GM12878 (cell line): ENCODE results near the gene PPP1R2. TPM values are rescaled to one million over a fixed set of nuclear protein-coding genes. Genes with fewer than 3 reads are reported as not detected.

ENCODE experiments used
- ATAC-seq: fragments of 200-7000 bp; cut with Tn5 transposase; 3 replicates; pipeline ENCODE4 v1.9.1; 2020; ENCODE audit warnings: mild to moderate bottlenecking, moderate library complexity
- BruUV-seq: library from RNA; stranded (reverse); fragments of 400-500 nt; replicated peaks from 2 replicates; lab custom pipeline; 2021; lab: Mats Ljungman, UMichigan
- CTCF ChIA-PET: fragments of 300-600 bp; sonication (Branson Sonifier 250); formaldehyde crosslinking; extraction: SDS; loops from one replicate; lab custom pipeline; 2021; ENCODE audit warnings: inconsistent platforms; lab: Yijun Ruan, JAX
- POLR2A ChIA-PET: fragments of 350-600 bp; formaldehyde crosslinking; extraction: SDS; loops from one replicate; lab custom pipeline; 2021; ENCODE audit warnings: inconsistent platforms; lab: Charles Lee
- RAD21 ChIA-PET: fragments of 300-600 bp; sonication (Branson Sonifier 250); formaldehyde crosslinking; loops from one replicate; lab custom pipeline; 2023; ENCODE audit warnings: antibody characterized with exemption; ENCODE audit not compliant: unreplicated experiment; lab: Charles Lee
- SMC1A ChIA-PET: fragments of 300-600 bp; sonication (Branson Sonifier 250); formaldehyde crosslinking; loops from one replicate; lab custom pipeline; 2023; ENCODE audit not compliant: unreplicated experiment, uncharacterized antibody; lab: Charles Lee
- DNase-seq: peaks from one replicate; pipeline ENCODE4 v3.0.0-alpha.2; 2011; ENCODE audit warnings: low read depth, low spot score
- FAIRE-seq: peaks from 3 replicates; lab custom pipeline; 2011; peaks lifted over from hg19 to GRCh38; lab: Jason Lieb, UNC
- H2AFZ ChIP-seq: 2 replicates; pipeline ENCODE4 v1.6.0; 2011; ENCODE audit warnings: low read depth, low read length, control low read depth; ENCODE audit not compliant: control insufficient read depth
- H3K27ac ChIP-seq: 2 replicates; pipeline ENCODE4 v1.5.1; 2011; ENCODE audit warnings: control low read depth; ENCODE audit not compliant: control insufficient read depth, insufficient read depth
- H3K27me3 ChIP-seq, 2 experiments: replicated peaks in 1 of 2; 2 replicates each; pipeline versions ENCODE4 v1.6.0 to v1.6.1; 2011; ENCODE audit warnings: low read length in 1 of 2; ENCODE audit not compliant: control insufficient read depth in 2 of 2, insufficient read depth in 2 of 2
- H3K36me3 ChIP-seq, 2 experiments: 2 replicates each; pipeline ENCODE4 v1.5.1; 2011; ENCODE audit warnings: low read length in 1 of 2; ENCODE audit not compliant: control insufficient read depth in 2 of 2, insufficient read depth in 2 of 2
- H3K4me1 ChIP-seq: 2 replicates; pipeline ENCODE4 v1.6.1; 2011; ENCODE audit warnings: mild to moderate bottlenecking, low read length, moderate library complexity, mixed read lengths; ENCODE audit not compliant: control insufficient read depth, insufficient read depth
- H3K4me2 ChIP-seq: 2 replicates; pipeline ENCODE4 v1.6.0; 2011; ENCODE audit warnings: control low read depth; ENCODE audit not compliant: control insufficient read depth, insufficient read depth
- H3K4me3 ChIP-seq: fragments of 200-600 bp; sonication (generic); 2 replicates; pipeline ENCODE4 v1.5.1; 2016
- H3K79me2 ChIP-seq: 2 replicates; pipeline ENCODE4 v1.6.0; 2011; ENCODE audit warnings: low read length; ENCODE audit not compliant: control insufficient read depth, insufficient read depth
- H3K9ac ChIP-seq: 2 replicates; pipeline ENCODE4 v1.8.0; 2011; ENCODE audit warnings: low read length, control low read depth, mixed read lengths; ENCODE audit not compliant: control insufficient read depth, insufficient read depth
- H3K9me3 ChIP-seq: replicated peaks from 3 replicates; pipeline ENCODE4 v1.5.1; 2011; ENCODE audit warnings: mild to moderate bottlenecking, low read length; ENCODE audit not compliant: control insufficient read depth, insufficient read depth
- H4K20me1 ChIP-seq: 2 replicates; pipeline ENCODE4 v1.6.0; 2011; ENCODE audit not compliant: control insufficient read depth, insufficient read depth
- EGR1 ChIP-seq, 2 experiments: IDR thresholded peaks; 1 replicate in 1 of 2; 2 replicates in 1 of 2; pipeline ENCODE4 v1.6.1; 2011 to 2012; ENCODE audit warnings: low read depth in 2 of 2, low read length in 2 of 2, borderline replicate concordance in 1 of 2, mild to moderate bottlenecking in 1 of 2, moderate library complexity in 1 of 2
- FOS ChIP-seq: IDR thresholded peaks from 3 replicates; pipeline ENCODE4 v1.6.1; 2011; ENCODE audit warnings: borderline replicate concordance; ENCODE audit not compliant: insufficient read length; ENCODE audit errors: extremely low read depth
- HDAC2 ChIP-seq: fragments of 200-600 bp; sonication (generic); IDR thresholded peaks from 2 replicates; pipeline ENCODE4 v1.6.1; 2017
- HDGF ChIP-seq: fragments of 450-650 bp; IDR thresholded peaks from 2 replicates; pipeline ENCODE4 v1.6.1; 2016; ENCODE audit warnings: antibody characterized with exemption
- PAX5 ChIP-seq: IDR thresholded peaks from 2 replicates; pipeline ENCODE4 v1.6.1; 2011; ENCODE audit warnings: low read depth, low read length, borderline replicate concordance
- PAX8 ChIP-seq: fragments of 450-650 bp; IDR thresholded peaks from 2 replicates; pipeline ENCODE4 v1.6.1; 2017; ENCODE audit warnings: mild to moderate bottlenecking, moderate library complexity
- RB1 ChIP-seq: fragments of 450-650 bp; formaldehyde crosslinking; IDR thresholded peaks from 2 replicates; pipeline ENCODE4 v1.6.1; 2017; ENCODE audit warnings: mild to moderate bottlenecking, borderline replicate concordance
- RCOR1 ChIP-seq: conservative IDR thresholded peaks from 2 replicates; pipeline ENCODE4 v1.6.1; 2012; ENCODE audit warnings: low read depth, low read length, improper control_type of control experiment
- SMC3 ChIP-seq: IDR thresholded peaks from 2 replicates; pipeline ENCODE4 v1.6.1; 2011; ENCODE audit warnings: low read length, improper control_type of control experiment, borderline replicate concordance
- SRF ChIP-seq, 2 experiments: IDR thresholded peaks; 2 replicates each; pipeline ENCODE4 v1.6.1; 2011; ENCODE audit warnings: low read depth in 2 of 2, low read length in 2 of 2, mild to moderate bottlenecking in 1 of 2, moderate library complexity in 1 of 2
- TAF1 ChIP-seq: IDR thresholded peaks from 2 replicates; pipeline ENCODE4 v1.6.1; 2011; ENCODE audit warnings: mild to moderate bottlenecking, low read depth, low read length, borderline replicate concordance
- TBL1XR1 ChIP-seq: IDR thresholded peaks from 2 replicates; pipeline ENCODE4 v1.6.1; 2012; ENCODE audit warnings: low read depth, low read length, improper control_type of control experiment
- ZNF207 ChIP-seq: fragments of 450-650 bp; IDR thresholded peaks from 2 replicates; pipeline ENCODE4 v1.6.1; 2014; ENCODE audit warnings: antibody characterized with exemption, mild to moderate bottlenecking, borderline replicate concordance
- WGBS: methylation state at CpG from one replicate; pipeline ENCODE4 v1.1.6; 2016; ENCODE audit warnings: low lambda C conversion rate; ENCODE audit not compliant: insufficient replicate concordance, insufficient coverage; ENCODE audit errors: missing lambda C conversion rate; 5-methylcytosine and 5-hydroxymethylcytosine counted together
- in situ Hi-C: fragments of 300-500 bp; cut with MboI; formaldehyde crosslinking; loops from 9 replicates; pipeline ENCODE4 v1.14.3; 2018; ENCODE audit warnings: mixed read lengths
- intact Hi-C: fragments of 100-400 bp; cut with micrococcal nuclease; formaldehyde crosslinking; loops from one replicate; pipeline ENCODE4 v1.14.2; 2022; ENCODE audit not compliant: unreplicated experiment
- polyA plus RNA-seq, 11 experiments: library from polyadenylated mRNA; depleted of rRNA in 4 of 11; unstranded in 6 of 11; stranded (reverse) in 5 of 11; fragments of >200 nt; fragmentation: Nextera tagmentation in 4 of 11; fragmentation: Illumina TruSeq in 1 of 11; extraction: Ambion mirVana in 4 of 11; extraction: Trizol in 1 of 11; gene quantifications; 1 replicate in 1 of 11; 2 replicates in 10 of 11; pipeline versions ENCODE4 v1.2.1 to v1.2.3, GENCODE V29; 2011 to 2016; ENCODE audit warnings: inconsistent platforms in 2 of 11, missing spikeins in 2 of 11, low read depth in 1 of 11
- total RNA-seq, 4 experiments: library from RNA; depleted of rRNA in 3 of 4; stranded (reverse); fragments of >200 nt in 3 of 4; fragmentation: Illumina TruSeq in 1 of 4; extraction: Trizol in 1 of 4; gene quantifications; 2 replicates each; pipeline versions ENCODE4 v1.2.1 to v1.2.3, GENCODE V29; 2013 to 2021
- TF ChIP-seq, protein P1 (sequence below): IDR thresholded peaks from 2 replicates; pipeline ENCODE4 v1.6.1; 2011; ENCODE audit warnings: borderline replicate concordance, low read depth, mild to moderate bottlenecking, moderate library complexity, low read length; ENCODE audit not compliant: insufficient read depth, poor library complexity, severe bottlenecking
- TF ChIP-seq, protein P2 (sequence below): fragments of 450-650 bp; formaldehyde crosslinking; IDR thresholded peaks from 2 replicates; pipeline ENCODE4 v1.5.0; 2022; ENCODE audit warnings: mild to moderate bottlenecking, missing genetic modification characterization
- TF ChIP-seq, protein P3 (sequence below): fragments of 450-650 bp; formaldehyde crosslinking; IDR thresholded peaks from 2 replicates; pipeline ENCODE4 v1.4.0; 2020; ENCODE audit warnings: mild to moderate bottlenecking, moderate library complexity

The PPP1R2 gene
- total and polyA plus RNA-seq, 10 of the 15 experiments (the other 5 are each of a cell fraction or from before 2014, with no cell fraction given) = 10.5 to 116 (median 46.9) TPM

DNA sequence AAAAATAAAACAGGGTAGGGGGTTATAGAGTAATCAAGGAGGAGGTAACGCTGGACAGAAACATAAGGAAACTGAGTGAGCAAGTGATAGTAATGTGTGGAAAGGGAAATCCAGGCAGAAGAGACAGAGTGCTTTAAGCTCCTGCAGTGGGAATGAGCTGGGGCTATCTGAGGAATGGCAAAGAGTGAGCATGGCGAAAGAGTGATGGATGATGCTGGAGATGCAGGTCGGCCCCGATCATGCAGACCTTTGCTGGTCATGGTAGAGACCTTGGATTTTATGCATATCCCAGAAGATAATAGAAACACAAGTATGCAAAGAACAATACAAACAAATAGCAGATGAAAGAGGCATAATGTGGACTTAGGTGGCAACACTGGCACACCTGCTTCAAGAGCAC is 74.3 kb downstream of the PPP1R2 start (continued):
- no peak for TF ChIP-seq RB1

DNA sequence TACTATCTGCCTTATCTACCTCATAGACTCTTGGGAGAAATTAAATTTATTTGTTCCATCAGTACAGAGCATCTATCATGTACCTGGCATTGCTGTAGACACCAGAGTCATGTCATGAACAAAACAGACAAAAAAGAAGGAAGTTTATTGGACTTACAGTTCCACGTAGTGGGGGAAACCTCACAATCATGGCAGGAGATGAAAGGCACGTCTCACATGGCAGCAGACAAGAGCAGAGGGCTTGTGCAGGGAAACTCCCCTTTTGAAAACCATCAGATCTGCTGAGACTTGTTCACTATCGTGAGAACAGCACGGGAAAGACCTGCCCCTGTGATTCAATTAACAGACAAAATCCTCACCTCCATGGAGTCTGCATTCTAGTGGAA is 74.7 kb downstream of the PPP1R2 start:
- ATAC-seq (no peak), FAIRE-seq (no peak), DNase-seq (no peak)
- H3K27me3 ChIP-seq = no peaks in the 10 kb centered on the region
- no peaks in the 10 kb centered on the region for H4K20me1 ChIP-seq
- H3K9ac ChIP-seq = no peak overlapping the region
- no peaks in the 10 kb centered on the region for H3K36me3 ChIP-seq
- in situ Hi-C loops (loop anchor here (10.0 kb wide), 1 partner anchor 46 kb away; no protein-coding TSS in a partner anchor), intact Hi-C loops (no loop called here)
- WGBS = 7% methylated on average over 4 of the region's 4 CpGs
- H3K27ac ChIP-seq = no peak overlapping the region
- RAD21 ChIA-PET = no interaction called here
- no peaks in the 10 kb centered on the region for H3K4me1 ChIP-seq
- no peaks in the 10 kb centered on the region for H3K79me2 ChIP-seq
- POLR2A ChIA-PET = no interaction called here
- no TSS peak for BruUV-seq
- SMC1A ChIA-PET = no interaction called here
- peaks cover 6% of the 10 kb centered on the region; the same call in 2 of the 3 replicates for H3K9me3 ChIP-seq
- H2AFZ ChIP-seq = no peak overlapping the region
- CTCF ChIA-PET = no interaction called here
- no peak overlapping the region for H3K4me3 ChIP-seq
- no peak overlapping the region for H3K4me2 ChIP-seq
- TF ChIP-seq EGR1 (IDR thresholded peaks at IDR 0.05; ENCODE audit: borderline replicate concordance in 1 of 2, low read depth in 2 of 2, low read length in 2 of 2) (no peak), PAX8 (no peak), HDGF (no peak), ZNF207 (no peak), RCOR1 (no peak), SMC3 (no peak), FOS (no peak), TAF1 (no peak), SRF (IDR thresholded peaks at IDR 0.05; ENCODE audit: low read depth in 2 of 2, low read length in 2 of 2) (no peak), TBL1XR1 (no peak), HDAC2 (no peak), PAX5 (no peak)
- TF ChIP-seq, protein P1, sequence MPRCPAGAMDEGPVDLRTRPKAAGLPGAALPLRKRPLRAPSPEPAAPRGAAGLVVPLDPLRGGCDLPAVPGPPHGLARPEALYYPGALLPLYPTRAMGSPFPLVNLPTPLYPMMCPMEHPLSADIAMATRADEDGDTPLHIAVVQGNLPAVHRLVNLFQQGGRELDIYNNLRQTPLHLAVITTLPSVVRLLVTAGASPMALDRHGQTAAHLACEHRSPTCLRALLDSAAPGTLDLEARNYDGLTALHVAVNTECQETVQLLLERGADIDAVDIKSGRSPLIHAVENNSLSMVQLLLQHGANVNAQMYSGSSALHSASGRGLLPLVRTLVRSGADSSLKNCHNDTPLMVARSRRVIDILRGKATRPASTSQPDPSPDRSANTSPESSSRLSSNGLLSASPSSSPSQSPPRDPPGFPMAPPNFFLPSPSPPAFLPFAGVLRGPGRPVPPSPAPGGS = no peak
- TF ChIP-seq, protein P2, sequence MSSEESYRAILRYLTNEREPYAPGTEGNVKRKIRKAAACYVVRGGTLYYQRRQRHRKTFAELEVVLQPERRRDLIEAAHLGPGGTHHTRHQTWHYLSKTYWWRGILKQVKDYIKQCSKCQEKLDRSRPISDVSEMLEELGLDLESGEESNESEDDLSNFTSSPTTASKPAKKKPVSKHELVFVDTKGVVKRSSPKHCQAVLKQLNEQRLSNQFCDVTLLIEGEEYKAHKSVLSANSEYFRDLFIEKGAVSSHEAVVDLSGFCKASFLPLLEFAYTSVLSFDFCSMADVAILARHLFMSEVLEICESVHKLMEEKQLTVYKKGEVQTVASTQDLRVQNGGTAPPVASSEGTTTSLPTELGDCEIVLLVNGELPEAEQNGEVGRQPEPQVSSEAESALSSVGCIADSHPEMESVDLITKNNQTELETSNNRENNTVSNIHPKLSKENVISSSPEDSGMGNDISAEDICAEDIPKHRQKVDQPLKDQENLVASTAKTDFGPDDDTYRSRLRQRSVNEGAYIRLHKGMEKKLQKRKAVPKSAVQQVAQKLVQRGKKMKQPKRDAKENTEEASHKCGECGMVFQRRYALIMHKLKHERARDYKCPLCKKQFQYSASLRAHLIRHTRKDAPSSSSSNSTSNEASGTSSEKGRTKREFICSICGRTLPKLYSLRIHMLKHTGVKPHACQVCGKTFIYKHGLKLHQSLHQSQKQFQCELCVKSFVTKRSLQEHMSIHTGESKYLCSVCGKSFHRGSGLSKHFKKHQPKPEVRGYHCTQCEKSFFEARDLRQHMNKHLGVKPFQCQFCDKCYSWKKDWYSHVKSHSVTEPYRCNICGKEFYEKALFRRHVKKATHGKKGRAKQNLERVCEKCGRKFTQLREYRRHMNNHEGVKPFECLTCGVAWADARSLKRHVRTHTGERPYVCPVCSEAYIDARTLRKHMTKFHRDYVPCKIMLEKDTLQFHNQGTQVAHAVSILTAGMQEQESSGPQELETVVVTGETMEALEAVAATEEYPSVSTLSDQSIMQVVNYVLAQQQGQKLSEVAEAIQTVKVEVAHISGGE (CRISPR knock-in tag) = no peak
- TF ChIP-seq, protein P3, sequence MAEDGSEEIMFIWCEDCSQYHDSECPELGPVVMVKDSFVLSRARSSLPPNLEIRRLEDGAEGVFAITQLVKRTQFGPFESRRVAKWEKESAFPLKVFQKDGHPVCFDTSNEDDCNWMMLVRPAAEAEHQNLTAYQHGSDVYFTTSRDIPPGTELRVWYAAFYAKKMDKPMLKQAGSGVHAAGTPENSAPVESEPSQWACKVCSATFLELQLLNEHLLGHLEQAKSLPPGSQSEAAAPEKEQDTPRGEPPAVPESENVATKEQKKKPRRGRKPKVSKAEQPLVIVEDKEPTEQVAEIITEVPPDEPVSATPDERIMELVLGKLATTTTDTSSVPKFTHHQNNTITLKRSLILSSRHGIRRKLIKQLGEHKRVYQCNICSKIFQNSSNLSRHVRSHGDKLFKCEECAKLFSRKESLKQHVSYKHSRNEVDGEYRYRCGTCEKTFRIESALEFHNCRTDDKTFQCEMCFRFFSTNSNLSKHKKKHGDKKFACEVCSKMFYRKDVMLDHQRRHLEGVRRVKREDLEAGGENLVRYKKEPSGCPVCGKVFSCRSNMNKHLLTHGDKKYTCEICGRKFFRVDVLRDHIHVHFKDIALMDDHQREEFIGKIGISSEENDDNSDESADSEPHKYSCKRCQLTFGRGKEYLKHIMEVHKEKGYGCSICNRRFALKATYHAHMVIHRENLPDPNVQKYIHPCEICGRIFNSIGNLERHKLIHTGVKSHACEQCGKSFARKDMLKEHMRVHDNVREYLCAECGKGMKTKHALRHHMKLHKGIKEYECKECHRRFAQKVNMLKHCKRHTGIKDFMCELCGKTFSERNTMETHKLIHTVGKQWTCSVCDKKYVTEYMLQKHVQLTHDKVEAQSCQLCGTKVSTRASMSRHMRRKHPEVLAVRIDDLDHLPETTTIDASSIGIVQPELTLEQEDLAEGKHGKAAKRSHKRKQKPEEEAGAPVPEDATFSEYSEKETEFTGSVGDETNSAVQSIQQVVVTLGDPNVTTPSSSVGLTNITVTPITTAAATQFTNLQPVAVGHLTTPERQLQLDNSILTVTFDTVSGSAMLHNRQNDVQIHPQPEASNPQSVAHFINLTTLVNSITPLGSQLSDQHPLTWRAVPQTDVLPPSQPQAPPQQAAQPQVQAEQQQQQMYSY = no peak
